ENCODE measurements around the gene SP100. TPM values are rescaled to one million over a fixed set of nuclear protein-coding genes. Genes with fewer than 3 reads are reported as not detected.

SP100 gene
- total and polyA plus RNA-seq, 4 donors: 56.2 to 128 (median 81.1) TPM

DNA sequence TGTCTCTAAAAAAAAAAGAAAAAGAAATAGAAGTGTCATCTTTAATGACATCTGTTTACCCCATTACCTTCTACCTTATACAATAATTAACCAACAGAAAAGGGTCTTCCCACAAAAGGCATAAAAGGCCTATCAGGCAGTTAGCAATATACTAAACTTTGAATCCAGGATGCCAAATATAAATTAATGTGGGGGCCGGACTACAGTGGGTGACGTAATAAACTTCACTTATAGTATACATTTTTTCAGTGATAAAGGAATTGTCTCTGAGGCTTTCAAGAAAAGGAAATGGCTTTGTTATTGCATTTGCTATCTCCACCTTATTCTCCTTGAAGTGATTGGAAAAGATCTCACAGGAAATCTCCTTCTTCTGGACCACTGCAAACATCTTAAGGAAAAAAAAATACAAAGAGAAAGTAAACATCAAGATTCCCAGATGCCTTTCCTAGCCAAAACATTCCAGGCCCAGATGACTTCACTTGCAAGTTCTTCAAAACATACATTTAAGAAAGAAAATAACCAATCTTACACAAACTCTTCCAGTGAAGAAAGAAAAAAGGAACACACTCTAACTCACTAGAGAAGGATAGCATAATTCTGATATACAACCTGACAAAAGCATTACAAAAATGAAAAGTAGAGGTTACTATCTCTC is 170.5 kb downstream of the SP100 start:
- DNase-seq: peak in 1 of 3 donors; percentile 7
- no peak overlapping the region for H3K4me3 ChIP-seq
- 56 to 69% methylated on average over 2 of the region's 2 CpGs for WGBS, 2 donors
- TF ChIP-seq, protein P1, sequence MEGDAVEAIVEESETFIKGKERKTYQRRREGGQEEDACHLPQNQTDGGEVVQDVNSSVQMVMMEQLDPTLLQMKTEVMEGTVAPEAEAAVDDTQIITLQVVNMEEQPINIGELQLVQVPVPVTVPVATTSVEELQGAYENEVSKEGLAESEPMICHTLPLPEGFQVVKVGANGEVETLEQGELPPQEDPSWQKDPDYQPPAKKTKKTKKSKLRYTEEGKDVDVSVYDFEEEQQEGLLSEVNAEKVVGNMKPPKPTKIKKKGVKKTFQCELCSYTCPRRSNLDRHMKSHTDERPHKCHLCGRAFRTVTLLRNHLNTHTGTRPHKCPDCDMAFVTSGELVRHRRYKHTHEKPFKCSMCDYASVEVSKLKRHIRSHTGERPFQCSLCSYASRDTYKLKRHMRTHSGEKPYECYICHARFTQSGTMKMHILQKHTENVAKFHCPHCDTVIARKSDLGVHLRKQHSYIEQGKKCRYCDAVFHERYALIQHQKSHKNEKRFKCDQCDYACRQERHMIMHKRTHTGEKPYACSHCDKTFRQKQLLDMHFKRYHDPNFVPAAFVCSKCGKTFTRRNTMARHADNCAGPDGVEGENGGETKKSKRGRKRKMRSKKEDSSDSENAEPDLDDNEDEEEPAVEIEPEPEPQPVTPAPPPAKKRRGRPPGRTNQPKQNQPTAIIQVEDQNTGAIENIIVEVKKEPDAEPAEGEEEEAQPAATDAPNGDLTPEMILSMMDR (IDR thresholded peaks at IDR 0.05; ENCODE audit: control extremely low read depth, extremely low read depth): no peak
- H3K9ac ChIP-seq (ENCODE audit: insufficient read depth in 1 of 2, low read length in 2 of 2): no peak overlapping the region
- H3K36me3 ChIP-seq (ENCODE audit: control insufficient read depth in 4 of 4, insufficient read depth in 4 of 4, low read length in 4 of 4): no peaks in the 10 kb centered on the region
- H3K4me1 ChIP-seq (ENCODE audit: control insufficient read depth in 5 of 5, insufficient read depth in 5 of 5, low read length in 5 of 5): no peaks in the 10 kb centered on the region
- H3K27me3 ChIP-seq (ENCODE audit: control insufficient read depth in 3 of 3, insufficient read depth in 3 of 3, low read length in 2 of 3): no peaks in the 10 kb centered on the region
- ATAC-seq (ENCODE audit: insufficient read depth, low FRiP score): no peak
- no peaks in the 10 kb centered on the region for H3K9me3 ChIP-seq (ENCODE audit: control insufficient read depth in 4 of 4, insufficient read depth in 3 of 4, low read length in 3 of 4)
- no peak overlapping the region for H3K27ac ChIP-seq (ENCODE audit: low read depth in 1 of 2, low read length in 1 of 2)

DNA sequence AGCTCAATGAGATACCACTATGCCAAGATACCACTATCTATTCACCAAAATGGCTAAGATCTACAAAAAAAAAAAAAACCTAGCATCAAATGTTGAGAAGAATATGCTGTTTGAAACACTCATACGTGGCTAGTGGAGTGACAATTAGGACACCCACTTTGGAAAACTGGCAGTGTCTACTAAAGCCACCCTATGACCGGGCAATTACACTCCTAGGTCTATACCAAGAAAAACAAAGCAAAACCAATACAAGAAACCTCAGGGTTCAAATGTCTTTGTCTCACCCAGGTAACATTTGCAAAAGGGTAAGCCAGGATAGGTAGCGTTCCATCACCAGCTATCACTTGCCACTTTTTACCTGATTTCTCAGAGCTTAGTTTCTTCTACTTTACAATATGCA is 173.0 kb downstream of the SP100 start:
- Histone ChIP-seq H3K9ac (ENCODE audit: insufficient read depth in 1 of 2, low read length in 2 of 2) (no peak overlapping the region), H3K27ac (ENCODE audit: low read depth in 1 of 2, low read length in 1 of 2) (no peak overlapping the region), H3K4me3 (no peak overlapping the region), H3K4me1 (ENCODE audit: control insufficient read depth in 5 of 5, insufficient read depth in 5 of 5, low read length in 5 of 5) (no peaks in the 10 kb centered on the region), H3K27me3 (ENCODE audit: control insufficient read depth in 3 of 3, insufficient read depth in 3 of 3, low read length in 2 of 3) (no peaks in the 10 kb centered on the region), H3K36me3 (ENCODE audit: control insufficient read depth in 4 of 4, insufficient read depth in 4 of 4, low read length in 4 of 4) (no peaks in the 10 kb centered on the region), H3K9me3 (ENCODE audit: control insufficient read depth in 4 of 4, insufficient read depth in 3 of 4, low read length in 3 of 4) (no peaks in the 10 kb centered on the region)
- no peak for DNase-seq
- no peak for ATAC-seq (ENCODE audit: insufficient read depth, low FRiP score)
- 96 to 98% methylated on average over 3 of the region's 3 CpGs for WGBS, 2 donors
- TF ChIP-seq, protein P1 (IDR thresholded peaks at IDR 0.05; ENCODE audit: control extremely low read depth, extremely low read depth): no peak

DNA sequence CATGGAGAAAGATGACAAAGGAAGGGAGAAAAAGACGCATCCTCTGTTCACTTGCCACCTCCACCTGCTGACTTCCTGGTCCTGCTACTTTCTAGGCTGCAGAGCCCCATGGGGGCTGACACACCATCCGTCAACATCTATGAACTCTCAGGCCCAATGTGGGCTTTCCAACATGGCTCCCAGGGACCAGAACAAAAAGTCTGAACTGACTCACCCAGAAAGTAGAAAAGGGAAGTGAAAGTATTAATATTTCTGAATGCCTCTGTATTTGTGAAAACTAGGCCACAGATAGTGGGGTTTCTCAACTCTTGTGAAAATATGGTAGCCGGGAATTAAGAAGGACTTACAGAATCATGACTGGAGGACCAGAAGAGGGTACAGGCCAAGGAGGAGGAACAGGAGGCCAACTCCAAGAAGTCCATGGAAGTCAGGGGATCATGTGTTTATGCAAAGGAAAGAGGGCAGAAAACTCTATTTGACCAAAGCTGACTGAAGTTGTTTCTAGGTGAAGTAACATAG is 173.6 kb downstream of the SP100 start:
- no peaks in the 10 kb centered on the region for H3K27me3 ChIP-seq (ENCODE audit: control insufficient read depth in 3 of 3, insufficient read depth in 3 of 3, low read length in 2 of 3)
- H3K36me3 ChIP-seq (ENCODE audit: control insufficient read depth in 4 of 4, insufficient read depth in 4 of 4, low read length in 4 of 4): no peaks in the 10 kb centered on the region
- H3K27ac ChIP-seq (ENCODE audit: low read depth in 1 of 2, low read length in 1 of 2): no peak overlapping the region
- H3K4me1 ChIP-seq (ENCODE audit: control insufficient read depth in 5 of 5, insufficient read depth in 5 of 5, low read length in 5 of 5): no peaks in the 10 kb centered on the region
- H3K9me3 ChIP-seq (ENCODE audit: control insufficient read depth in 4 of 4, insufficient read depth in 3 of 4, low read length in 3 of 4): no peaks in the 10 kb centered on the region
- DNase-seq (no peak), ATAC-seq (ENCODE audit: insufficient read depth, low FRiP score) (no peak)
- H3K4me3 ChIP-seq: no peak overlapping the region
- WGBS, 2 donors: 84 to 88% methylated on average over 3 of the region's 3 CpGs
- TF ChIP-seq, protein P1 (IDR thresholded peaks at IDR 0.05; ENCODE audit: control extremely low read depth, extremely low read depth): no peak
- no peak overlapping the region for H3K9ac ChIP-seq (ENCODE audit: insufficient read depth in 1 of 2, low read length in 2 of 2)

DNA sequence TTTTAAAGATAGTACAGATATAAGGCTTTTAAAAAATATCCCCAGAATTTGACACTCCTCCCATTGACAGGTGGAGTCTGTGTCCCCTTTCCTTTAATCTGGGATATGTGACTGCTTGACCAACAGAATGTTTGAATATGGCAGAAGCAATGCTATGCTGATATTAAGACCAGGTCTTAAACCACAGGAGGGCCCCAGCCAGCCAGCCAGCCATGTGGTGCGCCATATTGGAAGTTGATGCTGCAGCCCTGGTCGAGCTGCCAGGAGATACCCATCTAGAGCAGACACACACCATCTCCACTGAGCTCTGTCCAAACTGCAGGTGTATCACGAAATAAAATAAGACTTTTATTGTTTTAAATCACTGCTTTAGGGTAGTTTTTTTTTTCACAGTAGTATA is 174.3 kb downstream of the SP100 start:
- no peaks in the 10 kb centered on the region for H3K36me3 ChIP-seq (ENCODE audit: control insufficient read depth in 4 of 4, insufficient read depth in 4 of 4, low read length in 4 of 4)
- no peak for ATAC-seq (ENCODE audit: insufficient read depth, low FRiP score)
- H3K4me3 ChIP-seq: no peak overlapping the region
- no peak for DNase-seq
- H3K27ac ChIP-seq (ENCODE audit: low read depth in 1 of 2, low read length in 1 of 2): no peak overlapping the region
- no peaks in the 10 kb centered on the region for H3K27me3 ChIP-seq (ENCODE audit: control insufficient read depth in 3 of 3, insufficient read depth in 3 of 3, low read length in 2 of 3)
- H3K4me1 ChIP-seq (ENCODE audit: control insufficient read depth in 5 of 5, insufficient read depth in 5 of 5, low read length in 5 of 5): no peaks in the 10 kb centered on the region
- no peaks in the 10 kb centered on the region for H3K9me3 ChIP-seq (ENCODE audit: control insufficient read depth in 4 of 4, insufficient read depth in 3 of 4, low read length in 3 of 4)
- H3K9ac ChIP-seq (ENCODE audit: insufficient read depth in 1 of 2, low read length in 2 of 2): no peak overlapping the region
- TF ChIP-seq, protein P1 (IDR thresholded peaks at IDR 0.05; ENCODE audit: control extremely low read depth, extremely low read depth): no peak
- 79 to 98% methylated on average over 3 of the region's 3 CpGs for WGBS, 2 donors

Data from lung (tissue), 12 donors.